HepG2 (cell line): ENCODE measurements around the gene RABEP2. TPM values are rescaled to one million over a fixed set of nuclear protein-coding genes. Genes with fewer than 3 reads are reported as not detected.

Source experiments
- AKNA ChIP-seq: sonication (generic); formaldehyde crosslinking; IDR thresholded peaks from 2 replicates; pipeline ENCODE4 v1.4.0; 2020; ENCODE audit warnings: missing genetic modification reagents, borderline replicate concordance
- CTCF ChIP-seq: sonication (generic); formaldehyde crosslinking; IDR thresholded peaks from 2 replicates; pipeline ENCODE4 v1.5.0; 2020; ENCODE audit warnings: mild to moderate bottlenecking, missing genetic modification reagents, moderate library complexity
- NFYC ChIP-seq: IDR thresholded peaks from 2 replicates; pipeline ENCODE4 v1.6.1; 2016; ENCODE audit warnings: missing genetic modification reagents, missing compliant biosample characterization
- PATZ1 ChIP-seq: sonication (generic); formaldehyde crosslinking; IDR thresholded peaks from 2 replicates; pipeline ENCODE4 v1.4.0; 2020; ENCODE audit warnings: missing genetic modification reagents
- PCBP1 ChIP-seq: fragments of 200-400 bp; formaldehyde crosslinking; IDR thresholded peaks from 2 replicates; pipeline ENCODE4 v1.6.1; 2017; ENCODE audit warnings: mild to moderate bottlenecking, low read depth, low read length, borderline replicate concordance
- POLR2AphosphoS5 ChIP-seq: IDR thresholded peaks from 2 replicates; pipeline ENCODE4 v1.6.1; 2012; ENCODE audit warnings: low read depth, low read length
- PRDM4 ChIP-seq: sonication (generic); formaldehyde crosslinking; IDR thresholded peaks from 2 replicates; pipeline ENCODE4 v1.9.0; 2021; ENCODE audit warnings: missing genetic modification reagents, borderline replicate concordance
- TBX2 ChIP-seq: sonication (generic); formaldehyde crosslinking; IDR thresholded peaks from 2 replicates; pipeline ENCODE4 v1.5.0; 2020; ENCODE audit warnings: missing genetic modification reagents, mild to moderate bottlenecking, borderline replicate concordance
- ZNF460 ChIP-seq: sonication (generic); formaldehyde crosslinking; IDR thresholded peaks from 2 replicates; pipeline ENCODE4 v1.5.1; 2020; ENCODE audit warnings: missing genetic modification reagents, mild to moderate bottlenecking, borderline replicate concordance
- ZNF556 ChIP-seq: sonication (generic); formaldehyde crosslinking; IDR thresholded peaks from 2 replicates; pipeline ENCODE4 v1.4.0; 2020; ENCODE audit warnings: mild to moderate bottlenecking, missing genetic modification reagents, borderline replicate concordance
- ZNF784 ChIP-seq: sonication (generic); formaldehyde crosslinking; IDR thresholded peaks from 2 replicates; pipeline ENCODE4 v1.5.1; 2020; ENCODE audit warnings: missing genetic modification reagents, mild to moderate bottlenecking, borderline replicate concordance
- polyA plus RNA-seq, 8 experiments: library from polyadenylated mRNA; depleted of rRNA in 3 of 8; stranded (reverse) in 7 of 8; unstranded in 1 of 8; fragments of >200 nt; fragmentation: Illumina TruSeq in 4 of 8; extraction: Trizol in 4 of 8; gene quantifications; 2 replicates each; pipeline versions ENCODE4 v1.2.1 to v1.2.3, GENCODE V29; 2011 to 2016; ENCODE audit warnings: low read depth in 4 of 8, missing spikeins in 1 of 8, mixed read lengths in 1 of 8; ENCODE audit not compliant: insufficient read depth in 1 of 8
- total RNA-seq, 5 experiments: library from RNA; depleted of rRNA; stranded (reverse); fragments of >200 nt; fragmentation: Illumina TruSeq; extraction: Trizol; gene quantifications; 2 replicates each; pipeline ENCODE4 v1.2.3, GENCODE V29; 2016; ENCODE audit warnings: low read depth in 1 of 5

RABEP2 gene
- total and polyA plus RNA-seq, 2 of the 13 experiments (the other 11 are each of a cell fraction or from before 2014, with no cell fraction given) = 10.8 to 18.4 TPM

GRCh38 chr16:28925386-28926228, 569 bp upstream of the RABEP2 start (continued):
- TF ChIP-seq AKNA (CRISPR knock-in tag) (no peak), PCBP1 (peak; percentile 72; the same call in 1 of the 2 replicates), ZNF460 (CRISPR knock-in tag) (no peak), ZNF556 (CRISPR knock-in tag) (peak; percentile 56; the same call in 1 of the 2 replicates), NFYC (CRISPR knock-in tag) (no peak; the same call in 1 of the 2 replicates), ZNF784 (peak; percentile 62; the same call in 1 of the 2 replicates), PRDM4 (CRISPR knock-in tag) (no peak), TBX2 (CRISPR knock-in tag) (peak; percentile 72), PATZ1 (CRISPR knock-in tag) (peak; percentile 10; the same call in 1 of the 2 replicates), POLR2AphosphoS5 (no peak; the same call in 1 of the 2 replicates), CTCF (CRISPR knock-in tag) (peak; percentile 29)
